Hepatocyte (in vitro differentiated cells): ENCODE data around the gene PPP2R1B.

Source experiments
- CTCF ChIP-seq: fragments of 200-600 bp; sonication (generic); IDR thresholded peaks from 2 replicates; pipeline ENCODE4 v1.5.1; 2016; ENCODE audit warnings: antibody characterized with exemption, mild to moderate bottlenecking; ENCODE audit not compliant: poor library complexity
- EZH2 ChIP-seq: fragments of 200-600 bp; sonication (generic); IDR thresholded peaks from 2 replicates; pipeline ENCODE4 v1.6.1; 2016; ENCODE audit warnings: antibody characterized with exemption, mild to moderate bottlenecking, borderline replicate concordance

- TF ChIP-seq EZH2: no peak
- TF ChIP-seq CTCF: no peak
Measured at GRCh38 chr11:111772535-111772934, 6.3 kb upstream of the PPP2R1B start.
